Measurements from ENCODE around the gene YPEL2.

Gene YPEL2

GRCh38 chr17:59441464-59442096, 110.1 kb downstream of the YPEL2 start:
- Mint-ChIP-seq H3K4me3 (no peak overlapping the region), H3K36me3 (ENCODE audit: low read depth) (no peaks in the 10 kb centered on the region), H3K27me3 (ENCODE audit: low read depth) (no peaks in the 10 kb centered on the region), H3K4me1 (peaks cover 28% of the 10 kb centered on the region), H3K9me3 (no peaks in the 10 kb centered on the region), H3K27ac (peak overlapping the region in 2 of 3 experiments; percentile 30 to 64)
- no peak for TF ChIP-seq CTCF (IDR thresholded peaks at IDR 0.05; ENCODE audit: unreplicated experiment in 3 of 3)

GRCh38 chr17:59443106-59443505, 111.7 kb downstream of the YPEL2 start:
- H3K9me3 Mint-ChIP-seq, result no peaks in the 10 kb centered on the region
- no peaks in the 10 kb centered on the region for H3K27me3 Mint-ChIP-seq (ENCODE audit: low read depth)
- no peak for TF ChIP-seq CTCF (IDR thresholded peaks at IDR 0.05; ENCODE audit: unreplicated experiment in 3 of 3)
- H3K27ac Mint-ChIP-seq, result no peak overlapping the region
- peaks cover 22% of the 10 kb centered on the region for H3K4me1 Mint-ChIP-seq
- H3K36me3 Mint-ChIP-seq (ENCODE audit: low read depth), result no peaks in the 10 kb centered on the region
- H3K4me3 Mint-ChIP-seq, result no peak overlapping the region
